Loucy (cell line): Measurements from ENCODE around the gene ZFPM1.
A peak's percentile ranks its signal among the peaks of the same experiment; 100 is the strongest.

Experiments
- H2AFZ ChIP-seq: fragments of 200-600 bp; sonication (generic); 2 replicates; pipeline ENCODE4 v1.6.0; 2016; ENCODE audit warnings: antibody characterized with exemption, mild to moderate bottlenecking, low read length, moderate library complexity
- H3F3A ChIP-seq: fragments of 200-600 bp; 2 replicates; pipeline ENCODE4 v1.6.0; 2016; ENCODE audit warnings: antibody characterized with exemption, low read depth, mild to moderate bottlenecking
- H3K27me3 ChIP-seq: fragments of 200-600 bp; sonication (generic); 2 replicates; pipeline ENCODE4 v1.6.1; 2014; ENCODE audit warnings: low read length, mild to moderate bottlenecking; ENCODE audit not compliant: insufficient read depth, poor library complexity, severe bottlenecking
- H3K36me3 ChIP-seq: fragments of 200-600 bp; sonication (generic); 2 replicates; pipeline ENCODE4 v1.6.1; 2016; ENCODE audit warnings: low read length; ENCODE audit not compliant: insufficient read depth
- H3K4me1 ChIP-seq: fragments of 200-600 bp; sonication (generic); 2 replicates; pipeline ENCODE4 v1.5.1; 2014; ENCODE audit warnings: low read length, mild to moderate bottlenecking; ENCODE audit not compliant: insufficient read depth, poor library complexity, severe bottlenecking
- H3K4me2 ChIP-seq: fragments of 200-600 bp; sonication (generic); 2 replicates; pipeline ENCODE4 v1.6.0; 2014; ENCODE audit warnings: antibody characterized with exemption, low read length, low read depth, mild to moderate bottlenecking; ENCODE audit not compliant: poor library complexity, severe bottlenecking
- H3K4me3 ChIP-seq: fragments of 200-600 bp; sonication (generic); 2 replicates; pipeline ENCODE4 v1.5.1; 2014; ENCODE audit warnings: low read length, mild to moderate bottlenecking, mixed read lengths; ENCODE audit not compliant: poor library complexity, severe bottlenecking
- H3K79me2 ChIP-seq: fragments of 200-600 bp; sonication (generic); 2 replicates; pipeline ENCODE4 v1.6.1; 2014; ENCODE audit warnings: low read length; ENCODE audit not compliant: insufficient read depth
- H3K9ac ChIP-seq: fragments of 200-600 bp; sonication (generic); 2 replicates; pipeline ENCODE4 v1.6.0; 2014; ENCODE audit warnings: mild to moderate bottlenecking, low read depth, low read length, moderate library complexity; ENCODE audit not compliant: poor library complexity, severe bottlenecking
- H3K9me2 ChIP-seq: fragments of 200-600 bp; sonication (generic); replicated peaks from 2 replicates; pipeline ENCODE4 v1.6.1; 2016; ENCODE audit warnings: low read depth, low read length, mixed read lengths
- H3K9me3 ChIP-seq: fragments of 200-600 bp; sonication (generic); 2 replicates; pipeline ENCODE4 v1.6.1; 2014; ENCODE audit warnings: mild to moderate bottlenecking, antibody characterized with exemption, low read length, low read depth; ENCODE audit not compliant: insufficient read depth
- H4K20me1 ChIP-seq: fragments of 200-600 bp; sonication (generic); 2 replicates; pipeline ENCODE4 v1.6.0; 2014; ENCODE audit warnings: antibody characterized with exemption, low read length, mild to moderate bottlenecking; ENCODE audit not compliant: insufficient read depth, poor library complexity, severe bottlenecking
- EZH2phosphoT487 ChIP-seq: fragments of 200-600 bp; IDR thresholded peaks from 2 replicates; pipeline ENCODE4 v1.6.1; 2018; ENCODE audit warnings: antibody characterized with exemption, mild to moderate bottlenecking, moderate library complexity, borderline replicate concordance
- TF ChIP-seq, protein P1 (sequence below): fragments of 200-600 bp; sonication (generic); conservative IDR thresholded peaks from 2 replicates; pipeline ENCODE4 v1.5.1; 2014; ENCODE audit warnings: mild to moderate bottlenecking, antibody characterized with exemption, low read length

The ZFPM1 gene

DNA sequence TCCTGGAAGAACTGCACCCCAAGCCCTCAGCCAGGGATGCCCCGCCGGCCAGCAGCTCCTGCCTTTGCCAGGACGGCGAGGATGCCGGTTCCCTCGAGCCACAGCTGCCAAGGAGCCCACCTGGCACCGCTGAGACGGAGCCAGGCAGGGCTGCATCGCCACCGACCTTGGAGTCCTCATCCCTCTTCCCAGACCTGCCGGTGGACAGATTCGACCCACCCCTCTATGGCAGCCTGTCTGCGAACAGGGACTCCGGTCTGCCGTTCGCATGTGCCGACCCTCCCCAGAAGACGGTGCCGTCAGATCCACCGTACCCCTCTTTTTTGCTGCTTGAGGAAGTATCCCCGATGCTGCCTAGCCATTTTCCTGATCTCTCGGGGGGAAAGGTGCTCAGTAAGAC lies 21.4 kb upstream of the ZFPM1 start:
- no peaks in the 10 kb centered on the region for H3F3A ChIP-seq
- H3K9ac ChIP-seq, result no peak overlapping the region
- H2AFZ ChIP-seq, result no peak overlapping the region
- no peaks in the 10 kb centered on the region for H3K9me2 ChIP-seq
- H3K36me3 ChIP-seq, result no peaks in the 10 kb centered on the region
- no peaks in the 10 kb centered on the region for H3K27me3 ChIP-seq
- H3K4me1 ChIP-seq, result no peaks in the 10 kb centered on the region
- TF ChIP-seq, protein P1, sequence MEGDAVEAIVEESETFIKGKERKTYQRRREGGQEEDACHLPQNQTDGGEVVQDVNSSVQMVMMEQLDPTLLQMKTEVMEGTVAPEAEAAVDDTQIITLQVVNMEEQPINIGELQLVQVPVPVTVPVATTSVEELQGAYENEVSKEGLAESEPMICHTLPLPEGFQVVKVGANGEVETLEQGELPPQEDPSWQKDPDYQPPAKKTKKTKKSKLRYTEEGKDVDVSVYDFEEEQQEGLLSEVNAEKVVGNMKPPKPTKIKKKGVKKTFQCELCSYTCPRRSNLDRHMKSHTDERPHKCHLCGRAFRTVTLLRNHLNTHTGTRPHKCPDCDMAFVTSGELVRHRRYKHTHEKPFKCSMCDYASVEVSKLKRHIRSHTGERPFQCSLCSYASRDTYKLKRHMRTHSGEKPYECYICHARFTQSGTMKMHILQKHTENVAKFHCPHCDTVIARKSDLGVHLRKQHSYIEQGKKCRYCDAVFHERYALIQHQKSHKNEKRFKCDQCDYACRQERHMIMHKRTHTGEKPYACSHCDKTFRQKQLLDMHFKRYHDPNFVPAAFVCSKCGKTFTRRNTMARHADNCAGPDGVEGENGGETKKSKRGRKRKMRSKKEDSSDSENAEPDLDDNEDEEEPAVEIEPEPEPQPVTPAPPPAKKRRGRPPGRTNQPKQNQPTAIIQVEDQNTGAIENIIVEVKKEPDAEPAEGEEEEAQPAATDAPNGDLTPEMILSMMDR, result no peak
- no peak for TF ChIP-seq EZH2phosphoT487
- H3K79me2 ChIP-seq, result peaks cover 5% of the 10 kb centered on the region
- H3K4me3 ChIP-seq, result peak overlapping the region; percentile 76
- H4K20me1 ChIP-seq, result no peaks in the 10 kb centered on the region
- H3K4me2 ChIP-seq, result peak overlapping the region; percentile 81
- no peaks in the 10 kb centered on the region for H3K9me3 ChIP-seq

- no peak overlapping the region for H2AFZ ChIP-seq
- no peak overlapping the region for H3K9ac ChIP-seq
- H3K4me1 ChIP-seq, result no peaks in the 10 kb centered on the region
- H3K36me3 ChIP-seq, result no peaks in the 10 kb centered on the region
- H3F3A ChIP-seq, result no peaks in the 10 kb centered on the region
- no peaks in the 10 kb centered on the region for H3K9me3 ChIP-seq
- TF ChIP-seq, protein P1, result no peak
- TF ChIP-seq EZH2phosphoT487, result no peak
- H3K9me2 ChIP-seq, result no peaks in the 10 kb centered on the region
- peaks cover 5% of the 10 kb centered on the region for H3K79me2 ChIP-seq
- no peaks in the 10 kb centered on the region for H4K20me1 ChIP-seq
- H3K4me2 ChIP-seq, result no peak overlapping the region
- no peak overlapping the region for H3K4me3 ChIP-seq
- no peaks in the 10 kb centered on the region for H3K27me3 ChIP-seq
Measured at GRCh38 chr16:88432174-88432573, 20.9 kb upstream of the ZFPM1 start.

GRCh38 chr16:88432753-88433152 lies 20.3 kb upstream of the ZFPM1 start:
- Histone ChIP-seq H3K36me3 (no peaks in the 10 kb centered on the region), H3K4me1 (no peaks in the 10 kb centered on the region), H3K4me2 (no peak overlapping the region), H3K4me3 (no peak overlapping the region), H3K9me2 (no peaks in the 10 kb centered on the region), H3K9me3 (no peaks in the 10 kb centered on the region), H3K9ac (no peak overlapping the region), H3K79me2 (peaks cover 5% of the 10 kb centered on the region), H2AFZ (no peak overlapping the region), H4K20me1 (no peaks in the 10 kb centered on the region), H3K27me3 (no peaks in the 10 kb centered on the region), H3F3A (no peaks in the 10 kb centered on the region)
- TF ChIP-seq, protein P1, result no peak
- no peak for TF ChIP-seq EZH2phosphoT487
